Gastrocnemius medialis (tissue), 4 donors: ENCODE results near the gene WDR64. TPM values are rescaled to one million over a fixed set of nuclear protein-coding genes. Genes with fewer than 3 reads are reported as not detected.

Source experiments
- ATAC-seq, 2 donors: fragments of 150-250 bp; one replicate each; pipeline ENCODE4 v1.9.1; 2016
- DNase-seq, 2 donors: peaks; one replicate each; pipeline ENCODE4 v3.0.0-alpha.2; 2019
- H3K27ac ChIP-seq, 4 donors: fragments of 200-600 bp; sonication (generic); 1 replicate in 1 of 4; 2 replicates in 3 of 4; pipeline ENCODE4 v1.5.1; 2016 to 2018; ENCODE audit warnings: mild to moderate bottlenecking in 2 of 4, moderate library complexity in 1 of 4
- H3K27me3 ChIP-seq, 3 donors: fragments of 200-600 bp; sonication (generic) in 2 of 3; 1 replicate in 1 of 3; 2 replicates in 2 of 3; pipeline versions ENCODE4 v1.5.1 to v1.6.0; 2016 to 2019; ENCODE audit warnings: mild to moderate bottlenecking in 1 of 3, moderate library complexity in 1 of 3
- H3K36me3 ChIP-seq, 2 donors: fragments of 200-600 bp; sonication (generic) in 1 of 2; one replicate each; pipeline ENCODE4 v1.5.1; 2017 to 2018
- H3K4me1 ChIP-seq, 2 donors: fragments of 200-600 bp; sonication (generic) in 1 of 2; one replicate each; pipeline ENCODE4 v1.5.1; 2016 to 2017; ENCODE audit warnings: mild to moderate bottlenecking in 2 of 2
- H3K4me3 ChIP-seq, 4 donors: fragments of 200-600 bp; sonication (generic) in 3 of 4; 1 replicate in 1 of 4; 2 replicates in 3 of 4; pipeline ENCODE4 v1.5.1; 2016 to 2019; ENCODE audit warnings: mild to moderate bottlenecking in 2 of 4
- H3K9me3 ChIP-seq, 3 donors: fragments of 200-600 bp; sonication (generic) in 2 of 3; 1 replicate in 1 of 3; 2 replicates in 2 of 3; pipeline ENCODE4 v1.5.1; 2016 to 2019
- POLR2A ChIP-seq, 2 donors: fragments of 450-650 bp; IDR thresholded peaks; one replicate each; pipeline ENCODE4 v1.6.1; 2017; ENCODE audit warnings: antibody characterized with exemption in 2 of 2, mild to moderate bottlenecking in 2 of 2, moderate library complexity in 2 of 2
- in situ Hi-C, 4 donors: fragments of 200-750 bp; cut with MboI; loops; one replicate each; pipeline versions ENCODE4 v1.15.0 to v1.8.0; 2017; ENCODE audit warnings: low sequenced_read_pairs in 4 of 4
- intact Hi-C: fragments of 100-400 bp; cut with DNase I; formaldehyde crosslinking; loops from one replicate; pipeline ENCODE4 v1.15.1; 2023; ENCODE audit warnings: low total_unique reads
- total RNA-seq, 4 donors: library from RNA; depleted of rRNA; stranded (reverse); fragments of >200 nt; gene quantifications; one replicate each; pipeline versions ENCODE4 v1.1.0 to v1.2.3, GENCODE V29; 2016
- TF ChIP-seq, protein P1 (sequence below), 5 experiments: fragments of 450-650 bp in 3 of 5; fragments of 200-600 bp in 2 of 5; sonication (generic) in 2 of 5; IDR thresholded peaks in 4 of 5; conservative IDR thresholded peaks in 1 of 5; 1 replicate in 4 of 5; 2 replicates in 1 of 5; pipeline ENCODE4 v1.5.1; 2016 to 2019; ENCODE audit warnings: antibody characterized with exemption in 5 of 5, mild to moderate bottlenecking in 3 of 5, moderate library complexity in 3 of 5

The WDR64 gene
- total RNA-seq, 4 donors from 2014 or later = 0.22 TPM; not detected in 3

DNA sequence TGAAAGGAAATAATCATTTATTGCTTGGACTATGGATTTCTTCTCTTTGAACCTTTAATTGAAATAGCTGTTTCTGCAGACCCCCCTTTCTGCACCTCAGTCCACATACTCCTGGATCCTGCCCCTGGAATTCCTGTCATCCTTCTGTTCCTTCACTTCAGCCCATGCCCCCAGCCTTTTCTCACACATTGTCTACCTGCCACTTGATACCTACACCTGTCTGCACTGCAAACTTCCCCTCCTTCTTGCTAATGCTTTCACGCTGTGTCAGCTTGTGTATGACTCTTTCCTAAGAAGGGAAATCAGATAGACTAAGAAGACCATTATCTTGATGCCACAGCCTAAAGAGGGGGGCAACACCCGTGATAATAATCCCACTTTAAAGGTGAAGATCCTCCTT lies 115.7 kb downstream of the WDR64 start:
- no peak for TF ChIP-seq POLR2A (IDR thresholded peaks at IDR 0.05)
- TF ChIP-seq, protein P1, sequence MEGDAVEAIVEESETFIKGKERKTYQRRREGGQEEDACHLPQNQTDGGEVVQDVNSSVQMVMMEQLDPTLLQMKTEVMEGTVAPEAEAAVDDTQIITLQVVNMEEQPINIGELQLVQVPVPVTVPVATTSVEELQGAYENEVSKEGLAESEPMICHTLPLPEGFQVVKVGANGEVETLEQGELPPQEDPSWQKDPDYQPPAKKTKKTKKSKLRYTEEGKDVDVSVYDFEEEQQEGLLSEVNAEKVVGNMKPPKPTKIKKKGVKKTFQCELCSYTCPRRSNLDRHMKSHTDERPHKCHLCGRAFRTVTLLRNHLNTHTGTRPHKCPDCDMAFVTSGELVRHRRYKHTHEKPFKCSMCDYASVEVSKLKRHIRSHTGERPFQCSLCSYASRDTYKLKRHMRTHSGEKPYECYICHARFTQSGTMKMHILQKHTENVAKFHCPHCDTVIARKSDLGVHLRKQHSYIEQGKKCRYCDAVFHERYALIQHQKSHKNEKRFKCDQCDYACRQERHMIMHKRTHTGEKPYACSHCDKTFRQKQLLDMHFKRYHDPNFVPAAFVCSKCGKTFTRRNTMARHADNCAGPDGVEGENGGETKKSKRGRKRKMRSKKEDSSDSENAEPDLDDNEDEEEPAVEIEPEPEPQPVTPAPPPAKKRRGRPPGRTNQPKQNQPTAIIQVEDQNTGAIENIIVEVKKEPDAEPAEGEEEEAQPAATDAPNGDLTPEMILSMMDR (IDR thresholded peaks at IDR 0.05 in 4 of 5, conservative IDR thresholded peaks at IDR 0.05 in 1 of 5) = no peak
- in situ Hi-C loops = no loop called here
- ATAC-seq = no peak

DNA sequence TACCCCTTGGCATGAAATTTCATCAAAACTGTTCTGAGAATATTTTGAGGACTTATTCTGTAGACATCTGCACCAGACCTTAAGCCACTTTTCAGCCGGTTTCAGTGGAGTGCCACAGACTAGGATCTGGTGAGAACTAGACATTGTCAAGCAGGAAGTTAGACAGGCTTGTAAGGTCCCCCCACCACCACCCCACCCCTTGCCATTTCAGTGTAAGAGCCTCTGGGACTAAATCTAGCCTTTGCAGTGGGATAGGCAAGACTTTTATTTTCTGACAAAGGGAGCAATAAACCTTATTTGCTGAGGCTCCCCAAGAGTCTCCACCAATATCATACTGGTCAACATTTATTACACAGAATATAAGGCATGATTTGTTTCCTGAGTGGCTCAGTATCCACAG lies 118.0 kb downstream of the WDR64 start:
- intact Hi-C loops = no loop called here
- no peak for TF ChIP-seq POLR2A (IDR thresholded peaks at IDR 0.05)
- TF ChIP-seq, protein P1 (IDR thresholded peaks at IDR 0.05 in 4 of 5, conservative IDR thresholded peaks at IDR 0.05 in 1 of 5) = no peak
- H3K36me3 ChIP-seq = no peaks in the 10 kb centered on the region
- H3K27me3 ChIP-seq = no peaks in the 10 kb centered on the region
- in situ Hi-C loops = no loop called here
- no peaks in the 10 kb centered on the region for H3K4me1 ChIP-seq
- no peak overlapping the region for H3K4me3 ChIP-seq
- no peak overlapping the region for H3K27ac ChIP-seq
- ATAC-seq (no peak), DNase-seq (no peak)
- H3K9me3 ChIP-seq = no peaks in the 10 kb centered on the region

More for the DNA sequence above, 115.7 kb downstream of the WDR64 start:
- DNase-seq = no peak
- no peaks in the 10 kb centered on the region for H3K4me1 ChIP-seq
- no peaks in the 10 kb centered on the region for H3K36me3 ChIP-seq
- H3K9me3 ChIP-seq = no peaks in the 10 kb centered on the region
- H3K4me3 ChIP-seq = no peak overlapping the region
- intact Hi-C loops = no loop called here
- no peak overlapping the region for H3K27ac ChIP-seq
- no peaks in the 10 kb centered on the region for H3K27me3 ChIP-seq

DNA sequence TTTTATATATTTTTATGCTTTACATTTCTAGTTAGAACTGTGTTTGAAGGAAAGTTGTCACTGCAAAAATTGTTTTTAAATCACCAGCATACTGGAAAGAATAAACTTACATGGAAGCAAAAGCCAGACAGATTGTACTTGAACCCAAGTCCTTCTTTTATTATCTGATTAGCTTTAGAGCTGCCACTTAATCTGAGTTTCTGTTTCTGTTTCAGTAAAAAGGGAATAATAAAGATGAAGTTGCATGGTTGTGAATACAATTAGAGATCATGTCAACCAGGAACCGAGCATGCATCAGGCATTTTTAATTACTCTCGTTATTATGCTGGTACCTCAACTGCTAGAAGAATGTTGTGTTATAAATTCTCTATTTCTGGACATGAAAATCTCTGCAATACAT lies 119.0 kb downstream of the WDR64 start:
- TF ChIP-seq, protein P1 (IDR thresholded peaks at IDR 0.05 in 4 of 5, conservative IDR thresholded peaks at IDR 0.05 in 1 of 5) = no peak
- TF ChIP-seq POLR2A (IDR thresholded peaks at IDR 0.05) = no peak
- no peak for DNase-seq
- in situ Hi-C loops (no loop called here), intact Hi-C loops (no loop called here)
- ATAC-seq = no peak
- Histone ChIP-seq H3K36me3 (no peaks in the 10 kb centered on the region), H3K27me3 (no peaks in the 10 kb centered on the region), H3K27ac (no peak overlapping the region), H3K4me1 (no peaks in the 10 kb centered on the region), H3K9me3 (no peaks in the 10 kb centered on the region), H3K4me3 (no peak overlapping the region)

DNA sequence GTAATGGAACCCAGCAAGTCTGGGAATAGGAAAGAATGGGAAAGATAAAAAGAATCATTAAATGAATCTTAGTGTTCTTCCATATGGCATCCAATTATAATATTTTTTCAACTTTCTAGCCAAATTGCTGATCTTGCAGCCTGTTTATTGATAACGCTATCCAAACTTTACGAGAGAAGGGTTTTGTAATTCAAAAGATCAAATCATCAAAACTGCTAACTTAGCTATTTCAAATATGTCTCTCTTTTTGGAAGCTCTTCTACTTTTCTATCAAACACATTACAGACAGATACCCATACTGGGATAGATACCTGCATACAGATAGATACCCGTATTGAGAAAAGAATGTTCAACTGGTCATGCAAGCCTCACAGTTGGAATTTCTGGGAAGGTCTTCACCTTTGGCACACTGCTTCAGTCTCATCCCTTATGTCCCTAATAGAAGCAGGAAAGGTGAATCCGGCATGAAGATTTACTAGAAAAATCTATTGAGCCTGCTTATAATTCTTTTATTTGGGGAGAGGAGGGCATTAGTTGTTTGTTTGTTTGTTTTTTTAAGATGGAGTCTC lies 120.9 kb downstream of the WDR64 start:
- no peaks in the 10 kb centered on the region for H3K36me3 ChIP-seq
- in situ Hi-C loops (no loop called here), intact Hi-C loops (no loop called here)
- no peak overlapping the region for H3K4me3 ChIP-seq
- no peak for ATAC-seq
- no peak for DNase-seq
- no peaks in the 10 kb centered on the region for H3K4me1 ChIP-seq
- no peaks in the 10 kb centered on the region for H3K27me3 ChIP-seq
- H3K9me3 ChIP-seq = no peaks in the 10 kb centered on the region
- TF ChIP-seq, protein P1 (IDR thresholded peaks at IDR 0.05 in 4 of 5, conservative IDR thresholded peaks at IDR 0.05 in 1 of 5) = no peak
- TF ChIP-seq POLR2A (IDR thresholded peaks at IDR 0.05) = no peak
- no peak overlapping the region for H3K27ac ChIP-seq

DNA sequence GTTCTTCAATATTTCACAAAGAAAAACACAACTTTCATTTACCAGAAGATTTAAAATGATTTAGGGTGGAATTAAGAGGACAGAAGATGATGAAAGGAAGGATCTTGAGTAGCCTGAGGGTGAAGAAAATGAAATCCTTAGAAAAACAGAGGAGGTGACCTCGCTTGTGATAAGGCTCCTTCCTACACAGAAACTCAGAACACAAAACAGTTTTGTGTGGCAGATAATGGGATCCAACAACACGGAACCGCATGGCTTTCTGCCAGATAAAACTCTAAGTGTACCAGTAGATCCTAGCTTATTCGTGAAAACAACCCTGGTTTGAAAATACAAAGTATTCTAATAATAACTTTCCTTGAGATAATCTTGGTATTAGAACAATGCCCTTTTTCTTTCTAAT lies 121.9 kb downstream of the WDR64 start:
- H3K4me3 ChIP-seq = no peak overlapping the region
- no peak for ATAC-seq
- no peak for DNase-seq
- no peaks in the 10 kb centered on the region for H3K27me3 ChIP-seq
- no peaks in the 10 kb centered on the region for H3K36me3 ChIP-seq
- intact Hi-C loops = no loop called here
- in situ Hi-C loops = no loop called here
- TF ChIP-seq, protein P1 (IDR thresholded peaks at IDR 0.05 in 4 of 5, conservative IDR thresholded peaks at IDR 0.05 in 1 of 5) = no peak
- TF ChIP-seq POLR2A (IDR thresholded peaks at IDR 0.05) = no peak
- no peaks in the 10 kb centered on the region for H3K4me1 ChIP-seq
- H3K9me3 ChIP-seq = no peaks in the 10 kb centered on the region
- no peak overlapping the region for H3K27ac ChIP-seq
